H1 (cell line): Measurements from ENCODE around the gene CASZ1. TPM values are rescaled to one million over a fixed set of nuclear protein-coding genes. Genes with fewer than 3 reads are reported as not detected.

Source experiments
- CTCF ChIA-PET: fragments of 300-600 bp; sonication (Branson Sonifier 250); formaldehyde crosslinking; loops from one replicate; lab custom pipeline; 2021; ENCODE audit not compliant: partially characterized antibody; lab: Charles Lee
- POLR2A ChIA-PET: fragments of 300-600 bp; sonication (Branson Sonifier 250); formaldehyde crosslinking; loops from one replicate; lab custom pipeline; 2021; ENCODE audit warnings: inconsistent platforms; ENCODE audit not compliant: partially characterized antibody; lab: Charles Lee
- DNase-seq, 2 experiments: peaks; one replicate each; pipeline versions ENCODE4 v3.0.0 to v3.0.0-alpha.2; 2010 to 2022; ENCODE audit warnings: low spot score in 2 of 2, low read depth in 1 of 2, mixed read lengths in 1 of 2
- FAIRE-seq: peaks from 2 replicates; lab custom pipeline; 2011; peaks lifted over from hg19 to GRCh38; lab: Jason Lieb, UNC
- H2AFZ ChIP-seq: 2 replicates; pipeline ENCODE4 v1.8.1; 2012; ENCODE audit warnings: low read length, inconsistent platforms
- H2AK5ac ChIP-seq: 2 replicates; pipeline ENCODE4 v1.6.1; 2013; ENCODE audit warnings: low read depth, low read length
- H2BK120ac ChIP-seq: replicated peaks from 2 replicates; pipeline ENCODE3; 2013; ENCODE audit warnings: low read depth, low read length, inconsistent platforms
- H2BK12ac ChIP-seq: 2 replicates; pipeline ENCODE4 v1.6.1; 2013; ENCODE audit warnings: low read depth, low read length
- H2BK15ac ChIP-seq: 2 replicates; pipeline ENCODE4 v1.6.1; 2013; ENCODE audit warnings: low read length
- H2BK20ac ChIP-seq: 2 replicates; pipeline ENCODE4 v1.6.1; 2013; ENCODE audit warnings: low read length
- H2BK5ac ChIP-seq: 2 replicates; pipeline ENCODE4 v1.6.1; 2013; ENCODE audit warnings: low read depth, low read length
- H3K14ac ChIP-seq: 2 replicates; pipeline ENCODE4 v1.6.1; 2013; ENCODE audit warnings: inconsistent platforms; ENCODE audit not compliant: insufficient read length
- H3K18ac ChIP-seq: 2 replicates; pipeline ENCODE4 v1.6.1; 2013; ENCODE audit warnings: low read length; ENCODE audit errors: extremely low read depth
- H3K23ac ChIP-seq: 2 replicates; pipeline ENCODE4 v1.6.1; 2013; ENCODE audit warnings: inconsistent platforms; ENCODE audit not compliant: insufficient read length
- H3K23me2 ChIP-seq: 2 replicates; pipeline ENCODE4 v1.6.1; 2013; ENCODE audit warnings: low read depth, low read length
- H3K27ac ChIP-seq: 2 replicates; pipeline ENCODE4 v1.6.1; 2011; ENCODE audit warnings: low read depth, low read length, inconsistent platforms
- H3K27me3 ChIP-seq, 4 experiments: replicated peaks in 1 of 4; 1 replicate in 1 of 4; 2 replicates in 3 of 4; pipeline versions ENCODE4 v1.6.1 to v1.8.1; 2011 to 2013; ENCODE audit warnings: low read length in 3 of 4, mild to moderate bottlenecking in 3 of 4, inconsistent platforms in 2 of 4, mixed read lengths in 2 of 4, moderate library complexity in 1 of 4; ENCODE audit not compliant: control insufficient read depth in 3 of 4, insufficient read depth in 3 of 4; ENCODE audit errors: extremely low read depth in 1 of 4
- H3K36me3 ChIP-seq, 4 experiments: 2 replicates each; pipeline versions ENCODE4 v1.6.1 to v1.8.1; 2011 to 2013; ENCODE audit warnings: mild to moderate bottlenecking in 4 of 4, low read length in 3 of 4, moderate library complexity in 2 of 4, control low read depth in 1 of 4, inconsistent platforms in 1 of 4; ENCODE audit not compliant: insufficient read depth in 4 of 4, control insufficient read depth in 2 of 4
- H3K4ac ChIP-seq: replicated peaks from 2 replicates; pipeline ENCODE3; 2013; ENCODE audit warnings: low read length, low read depth, mixed read lengths, inconsistent platforms; ENCODE audit not compliant: insufficient read length
- H3K4me1 ChIP-seq, 4 experiments: replicated peaks in 1 of 4; 1 replicate in 1 of 4; 2 replicates in 3 of 4; pipeline versions ENCODE4 v1.6.1 to v1.8.1; 2011 to 2013; ENCODE audit warnings: low read length in 3 of 4, inconsistent platforms in 2 of 4, mixed read lengths in 1 of 4; ENCODE audit not compliant: insufficient read depth in 4 of 4, control insufficient read depth in 3 of 4
- H3K4me2 ChIP-seq, 2 experiments: 2 replicates each; pipeline versions ENCODE4 v1.6.1 to v1.8.1; 2011 to 2013; ENCODE audit warnings: low read depth in 2 of 2, low read length in 2 of 2, control low read depth in 1 of 2, inconsistent platforms in 1 of 2, mild to moderate bottlenecking in 1 of 2; ENCODE audit not compliant: insufficient read depth in 1 of 2
- H3K4me3 ChIP-seq, 4 experiments: fragments of 200-600, 300-600 bp in 1 of 4; sonication (generic), shearing (Covaris generic), sonication (Bioruptor Twin) in 1 of 4; 2 replicates each; pipeline versions ENCODE4 v1.5.1 to v1.8.1; 2011 to 2016; ENCODE audit warnings: low read length in 4 of 4, low read depth in 3 of 4, control low read depth in 2 of 4, inconsistent platforms in 2 of 4, mild to moderate bottlenecking in 2 of 4, mixed read lengths in 1 of 4, moderate library complexity in 1 of 4; ENCODE audit not compliant: insufficient read depth in 2 of 4; ENCODE audit errors: extremely low read depth in 1 of 4
- H3K56ac ChIP-seq: replicated peaks from 2 replicates; pipeline ENCODE3; 2013; ENCODE audit warnings: low read depth, mild to moderate bottlenecking, mixed read lengths, low read length, inconsistent platforms; ENCODE audit not compliant: insufficient read length
- H3K79me1 ChIP-seq: 2 replicates; pipeline ENCODE4 v1.6.1; 2013; ENCODE audit warnings: low read depth, low read length, control low read depth
- H3K79me2 ChIP-seq, 2 experiments: 2 replicates each; pipeline versions ENCODE4 v1.6.1 to v1.8.1; 2012 to 2013; ENCODE audit warnings: low read length in 2 of 2, mild to moderate bottlenecking in 2 of 2, inconsistent platforms in 1 of 2; ENCODE audit not compliant: insufficient read depth in 2 of 2, control insufficient read depth in 1 of 2
- H3K9ac ChIP-seq, 4 experiments: replicated peaks in 1 of 4; 1 replicate in 1 of 4; 2 replicates in 3 of 4; pipeline versions ENCODE4 v1.6.1 to v1.8.1; 2011 to 2013; ENCODE audit warnings: low read depth in 3 of 4, low read length in 3 of 4, control low read depth in 2 of 4, mild to moderate bottlenecking in 2 of 4, moderate library complexity in 2 of 4, inconsistent platforms in 1 of 4; ENCODE audit errors: extremely low read depth in 1 of 4
- H3K9me3 ChIP-seq, 2 experiments: 2 replicates each; pipeline versions ENCODE4 v1.6.1 to v1.8.1; 2012 to 2013; ENCODE audit warnings: mild to moderate bottlenecking in 2 of 2, moderate library complexity in 2 of 2, control low read depth in 1 of 2, inconsistent platforms in 1 of 2, low read depth in 1 of 2, low read length in 1 of 2, mixed read lengths in 1 of 2; ENCODE audit not compliant: insufficient read depth in 2 of 2
- H4K20me1 ChIP-seq, 2 experiments: replicated peaks in 1 of 2; 2 replicates each; pipeline versions ENCODE3 to v1.8.1; 2011 to 2013; ENCODE audit warnings: inconsistent platforms in 2 of 2, low read length in 2 of 2, mild to moderate bottlenecking in 1 of 2; ENCODE audit not compliant: insufficient read depth in 2 of 2, control insufficient read depth in 1 of 2
- H4K5ac ChIP-seq: 2 replicates; pipeline ENCODE4 v1.6.1; 2013; ENCODE audit warnings: low read length, low read depth, mixed read lengths, inconsistent platforms; ENCODE audit not compliant: insufficient read length
- H4K8ac ChIP-seq: 2 replicates; pipeline ENCODE4 v1.8.0; 2013; ENCODE audit warnings: mild to moderate bottlenecking, moderate library complexity, low read length, inconsistent platforms; ENCODE audit not compliant: insufficient read depth; ENCODE audit errors: extremely low read depth
- H4K91ac ChIP-seq: replicated peaks from 2 replicates; pipeline ENCODE3; 2013; ENCODE audit warnings: low read length, mixed read lengths, inconsistent platforms; ENCODE audit not compliant: insufficient read length
- WGBS, 2 experiments: shearing (Covaris generic) in 1 of 2; methylation state at CpG; one replicate each; pipeline versions ENCODE4 v1.1.6 to v1.1.7; 2013 to 2015; ENCODE audit warnings: low lambda C conversion rate in 2 of 2, mixed read lengths in 2 of 2, inconsistent platforms in 1 of 2, low coverage in 1 of 2, missing lambda C conversion rate in 1 of 2; ENCODE audit not compliant: insufficient replicate concordance in 2 of 2, insufficient coverage in 1 of 2, insufficient read length in 1 of 2; ENCODE audit errors: extremely low coverage in 1 of 2, missing lambda C conversion rate in 1 of 2; 5-methylcytosine and 5-hydroxymethylcytosine counted together
- polyA plus RNA-seq, 7 experiments: library from polyadenylated mRNA; depleted of rRNA in 3 of 7; stranded (reverse) in 5 of 7; unstranded in 2 of 7; fragments of >200 nt in 5 of 7; fragments of 200-250 nt in 2 of 7; gene quantifications; 1 replicate in 5 of 7; 2 replicates in 1 of 7; 4 replicates in 1 of 7; pipeline versions ENCODE4 v1.2.1 to v1.2.3, GENCODE V29; 2011 to 2013; ENCODE audit warnings: missing spikeins in 2 of 7, mixed read lengths in 2 of 7
- total RNA-seq: library from RNA; stranded (reverse); fragmentation: NEBNext Ultra II Directional; extraction: Animal tissue kit (Norgen Biotek cat#: 25700); gene quantifications from 2 replicates; pipeline ENCODE4 v1.2.1, GENCODE V29; 2021

The CASZ1 gene
- total and polyA plus RNA-seq, 2 of the 8 experiments (the other 6 are each of a cell fraction or from before 2014, with no cell fraction given): 4.4 to 7.7 TPM

- ChIA-PET POLR2A (interaction anchor here (0.7 to 1.3 kb wide), 7 partner anchors 9 to 175 kb away, joined by 3 to 4 read pairs (median 3); no protein-coding TSS in a partner anchor), CTCF (interaction anchor here (0.6 to 2.1 kb wide), 20 partner anchors 9 to 271 kb away, joined by 3 to 9 read pairs (median 3); no protein-coding TSS in a partner anchor)
- Histone ChIP-seq H3K79me1 (no peaks in the 10 kb centered on the region), H3K14ac (no peak overlapping the region), H2BK20ac (peak overlapping the region; percentile 90; the same call in 1 of the 2 replicates), H4K20me1 (peaks cover 0 to 7% of the 10 kb centered on the region in 2 experiments), H2BK5ac (peak overlapping the region; percentile 4; the same call in 1 of the 2 replicates), H4K8ac (no peak overlapping the region), H2AK5ac (peak overlapping the region; percentile 11; the same call in 1 of the 2 replicates), H3K27ac (no peak overlapping the region), H3K27me3 (peaks cover 7 to 33% (median 27%) of the 10 kb centered on the region in 4 experiments), H3K23ac (no peak overlapping the region), H2BK12ac (peak overlapping the region; percentile 96; the same call in 1 of the 2 replicates), H4K5ac (no peak overlapping the region), H3K56ac (no peak overlapping the region), H3K23me2 (peaks cover 6% of the 10 kb centered on the region; the same call in 1 of the 2 replicates), H2AFZ (no peak overlapping the region; the same call in 1 of the 2 replicates), H2BK15ac (peak overlapping the region; percentile 99), H3K36me3 (no peaks in the 10 kb centered on the region), H3K9me3 (no peaks in the 10 kb centered on the region), H3K4me2 (peak overlapping the region; percentile 82 to 86), H3K4ac (no peak overlapping the region), H3K18ac (peak overlapping the region; percentile 71; the same call in 1 of the 2 replicates), H3K4me1 (peaks cover 0 to 19% (median 8%) of the 10 kb centered on the region in 4 experiments; a peak in 6 of 7 replicates), H3K79me2 (no peaks in the 10 kb centered on the region), H4K91ac (peak overlapping the region; percentile 44), H3K4me3 (peak overlapping the region in 2 of 4 experiments; percentile 14 to 52; a peak in 1 of 8 replicates), H2BK120ac (no peak overlapping the region), H3K9ac (no peak overlapping the region)
- DNase-seq (peak in 1 of 2 experiments; percentile 79), FAIRE-seq (no peak)
- WGBS, 2 experiments: 86% methylated on average over 34 of the region's 45 CpGs; no CpG with 5 or more reads in 1 of the 2 experiments
Measured at GRCh38 chr1:10639775-10640578, 156.5 kb downstream of the CASZ1 start.
